Hepatocyte (in vitro differentiated cells): ENCODE measurements around the gene TNPO3.

ENCODE experiments used
- CTCF ChIP-seq: fragments of 200-600 bp; sonication (generic); IDR thresholded peaks from 2 replicates; pipeline ENCODE4 v1.5.1; 2016; ENCODE audit warnings: antibody characterized with exemption, mild to moderate bottlenecking; ENCODE audit not compliant: poor library complexity
- EZH2 ChIP-seq: fragments of 200-600 bp; sonication (generic); IDR thresholded peaks from 2 replicates; pipeline ENCODE4 v1.6.1; 2016; ENCODE audit warnings: antibody characterized with exemption, mild to moderate bottlenecking, borderline replicate concordance
- EZH2phosphoT487 ChIP-seq: fragments of 200-600 bp; sonication (generic); IDR thresholded peaks from one replicate; pipeline ENCODE4 v1.6.1; 2018; ENCODE audit warnings: antibody characterized with exemption, mild to moderate bottlenecking, low read depth, moderate library complexity; ENCODE audit not compliant: unreplicated experiment, severe bottlenecking

- TF ChIP-seq CTCF, result no peak
- TF ChIP-seq EZH2phosphoT487, result no peak
- no peak for TF ChIP-seq EZH2
These were observed 119.6 kb downstream of the TNPO3 start for GRCh38 chr7:128935342-128935730.
